Large intestine (tissue), 3 donors: ENCODE results near the gene CALN1. TPM values are rescaled to one million over a fixed set of nuclear protein-coding genes. Genes with fewer than 3 reads are reported as not detected.

Experiments used
- DNase-seq, 2 donors: peaks; one replicate each; pipeline versions ENCODE4 v3.0.0 to v3.0.0-alpha.2; 2013
- H3K27ac ChIP-seq: one replicate; pipeline ENCODE4 v1.5.1; 2013; ENCODE audit warnings: low read length
- H3K27me3 ChIP-seq: 2 replicates; pipeline ENCODE4 v1.6.1; 2013; ENCODE audit warnings: low read length; ENCODE audit not compliant: control insufficient read depth, insufficient read depth
- H3K36me3 ChIP-seq: 2 replicates; pipeline ENCODE4 v1.6.1; 2013; ENCODE audit warnings: low read length; ENCODE audit not compliant: control insufficient read depth, insufficient read depth
- H3K4me1 ChIP-seq: one replicate; pipeline ENCODE4 v1.6.1; 2013; ENCODE audit warnings: low read length; ENCODE audit not compliant: control insufficient read depth, insufficient read depth
- H3K4me3 ChIP-seq: one replicate; pipeline ENCODE4 v1.5.1; 2013; ENCODE audit warnings: low read length
- H3K9me3 ChIP-seq: one replicate; pipeline ENCODE4 v1.6.1; 2013; ENCODE audit warnings: mild to moderate bottlenecking, low read depth, low read length, moderate library complexity; ENCODE audit not compliant: control insufficient read depth
- WGBS: methylation state at CpG from one replicate; pipeline ENCODE4 v1.1.5; 2013; ENCODE audit warnings: low lambda C conversion rate; ENCODE audit not compliant: insufficient coverage; 5-methylcytosine and 5-hydroxymethylcytosine counted together
- polyA plus RNA-seq: library from polyadenylated mRNA; unstranded; fragments of 120-200 nt; gene quantifications from one replicate; pipeline ENCODE4 v1.2.1, GENCODE V29; 2013

CALN1 gene
- polyA plus RNA-seq, 1 donor: 0.09 TPM

DNA sequence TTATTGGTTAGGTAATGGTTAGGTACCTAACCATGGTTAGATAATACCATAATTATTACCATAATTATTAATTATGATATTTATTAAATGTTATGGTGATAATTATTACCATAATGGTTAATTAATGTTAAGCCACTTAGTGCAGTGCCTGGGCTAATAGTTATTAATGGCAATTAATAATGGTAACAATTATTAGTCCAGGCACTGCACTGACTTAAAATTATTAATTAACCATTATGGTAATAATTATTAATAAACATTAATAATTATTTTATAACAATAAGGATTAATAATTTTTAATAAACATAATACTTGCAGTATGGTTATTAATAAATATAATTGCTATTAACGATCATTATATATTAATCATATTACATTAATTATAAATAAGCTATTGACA, 604.0 kb downstream of the CALN1 start:
- WGBS: 43% methylated on average over 1 of the region's 1 CpG
- Histone ChIP-seq H3K36me3 (no peaks in the 10 kb centered on the region), H3K4me3 (no peak overlapping the region), H3K9me3 (peaks cover 6% of the 10 kb centered on the region), H3K27ac (no peak overlapping the region), H3K4me1 (no peaks in the 10 kb centered on the region), H3K27me3 (no peaks in the 10 kb centered on the region)
- DNase-seq: no peak

GRCh38 chr7:71804256-71804655, 607.9 kb downstream of the CALN1 start:
- DNase-seq: no peak
- no peaks in the 10 kb centered on the region for H3K4me1 ChIP-seq
- H3K36me3 ChIP-seq: no peaks in the 10 kb centered on the region
- H3K9me3 ChIP-seq: peaks cover 6% of the 10 kb centered on the region
- H3K27me3 ChIP-seq: no peaks in the 10 kb centered on the region
- H3K27ac ChIP-seq: no peak overlapping the region
- WGBS: no CpG with 5 or more reads among the region's 3 CpGs
- H3K4me3 ChIP-seq: no peak overlapping the region

DNA sequence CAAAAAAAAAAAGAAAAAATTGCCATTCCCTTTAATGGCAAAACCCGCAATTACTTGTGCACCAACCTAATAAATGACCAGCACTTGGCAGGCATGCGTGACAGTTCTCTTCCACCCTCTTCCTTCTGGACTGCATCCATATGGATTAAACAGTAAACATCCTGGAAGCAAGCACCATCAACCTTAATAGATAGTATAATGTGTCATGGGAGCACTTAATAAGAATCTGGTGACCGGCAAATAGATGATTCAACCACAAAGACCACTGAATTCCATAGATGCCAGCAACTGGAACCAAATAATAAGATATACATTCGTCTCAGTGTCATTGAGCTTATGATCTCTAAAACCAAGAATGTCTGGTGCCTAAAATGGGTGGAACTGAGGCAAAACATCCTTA, 610.2 kb downstream of the CALN1 start:
- H3K27ac ChIP-seq: no peak overlapping the region
- H3K9me3 ChIP-seq: peaks cover 5% of the 10 kb centered on the region
- no peaks in the 10 kb centered on the region for H3K36me3 ChIP-seq
- DNase-seq: no peak
- no CpG with 5 or more reads among the region's 4 CpGs for WGBS
- no peaks in the 10 kb centered on the region for H3K4me1 ChIP-seq
- H3K27me3 ChIP-seq: no peaks in the 10 kb centered on the region
- H3K4me3 ChIP-seq: no peak overlapping the region

DNA sequence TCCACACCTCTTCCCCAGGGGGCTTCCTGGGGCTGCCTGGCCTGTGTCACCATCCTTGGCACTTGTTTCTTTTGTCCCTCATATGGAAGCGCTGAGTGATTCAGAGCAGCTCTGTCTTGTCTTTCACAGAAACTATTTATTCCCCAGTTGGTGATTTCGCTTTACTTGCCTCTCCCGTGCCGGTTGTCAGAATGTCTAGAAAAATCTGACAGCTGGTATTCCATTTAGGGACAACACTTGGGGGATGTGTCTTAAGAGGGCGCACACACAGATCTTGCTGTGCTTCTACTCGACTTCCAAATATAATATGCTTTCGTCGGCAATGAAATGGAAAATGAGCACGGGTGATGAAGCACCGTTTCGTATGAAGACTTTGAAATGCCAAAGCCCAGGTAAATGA, 611.8 kb downstream of the CALN1 start:
- DNase-seq: no peak
- Histone ChIP-seq H3K9me3 (no peaks in the 10 kb centered on the region), H3K4me3 (no peak overlapping the region), H3K4me1 (no peaks in the 10 kb centered on the region), H3K36me3 (no peaks in the 10 kb centered on the region), H3K27ac (no peak overlapping the region), H3K27me3 (no peaks in the 10 kb centered on the region)
- 100% methylated on average over 3 of the region's 11 CpGs for WGBS

GRCh38 chr7:71795410-71795809, 616.7 kb downstream of the CALN1 start:
- Histone ChIP-seq H3K9me3 (no peaks in the 10 kb centered on the region), H3K4me1 (no peaks in the 10 kb centered on the region), H3K4me3 (no peak overlapping the region), H3K27ac (no peak overlapping the region), H3K36me3 (no peaks in the 10 kb centered on the region), H3K27me3 (no peaks in the 10 kb centered on the region)
- WGBS: no CpG with 5 or more reads among the region's 10 CpGs
- DNase-seq: no peak

DNA sequence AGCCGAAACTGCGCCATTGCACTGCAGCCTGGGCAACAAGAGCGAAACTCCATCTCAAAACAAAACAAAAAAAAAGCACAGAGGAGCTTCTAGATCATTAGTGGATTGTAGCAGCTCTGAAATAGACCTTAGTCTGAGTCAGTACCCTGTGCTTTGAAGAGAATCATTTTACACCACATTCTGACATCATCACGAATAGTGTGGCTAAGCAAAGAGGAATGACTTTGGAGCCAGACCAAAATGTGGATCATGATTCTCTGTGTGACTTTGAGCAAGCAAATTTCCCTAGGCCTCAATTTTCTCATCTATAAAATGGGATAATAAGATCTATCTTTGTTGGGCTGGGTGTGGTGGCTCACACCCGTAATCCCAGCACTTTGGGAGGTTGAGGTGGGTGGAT, 618.9 kb downstream of the CALN1 start:
- Histone ChIP-seq H3K9me3 (peaks cover 4% of the 10 kb centered on the region), H3K36me3 (no peaks in the 10 kb centered on the region), H3K4me3 (no peak overlapping the region), H3K27ac (no peak overlapping the region), H3K4me1 (no peaks in the 10 kb centered on the region), H3K27me3 (no peaks in the 10 kb centered on the region)
- no CpG with 5 or more reads among the region's 5 CpGs for WGBS
- no peak for DNase-seq

- H3K9me3 ChIP-seq: peaks cover 10% of the 10 kb centered on the region
- no peak for DNase-seq
- H3K4me1 ChIP-seq: no peaks in the 10 kb centered on the region
- no peaks in the 10 kb centered on the region for H3K36me3 ChIP-seq
- H3K27ac ChIP-seq: no peak overlapping the region
- H3K4me3 ChIP-seq: no peak overlapping the region
- H3K27me3 ChIP-seq: no peaks in the 10 kb centered on the region
- WGBS: 100% methylated on average over 5 of the region's 15 CpGs
Measured at GRCh38 chr7:71787513-71787912, 624.6 kb downstream of the CALN1 start.

DNA sequence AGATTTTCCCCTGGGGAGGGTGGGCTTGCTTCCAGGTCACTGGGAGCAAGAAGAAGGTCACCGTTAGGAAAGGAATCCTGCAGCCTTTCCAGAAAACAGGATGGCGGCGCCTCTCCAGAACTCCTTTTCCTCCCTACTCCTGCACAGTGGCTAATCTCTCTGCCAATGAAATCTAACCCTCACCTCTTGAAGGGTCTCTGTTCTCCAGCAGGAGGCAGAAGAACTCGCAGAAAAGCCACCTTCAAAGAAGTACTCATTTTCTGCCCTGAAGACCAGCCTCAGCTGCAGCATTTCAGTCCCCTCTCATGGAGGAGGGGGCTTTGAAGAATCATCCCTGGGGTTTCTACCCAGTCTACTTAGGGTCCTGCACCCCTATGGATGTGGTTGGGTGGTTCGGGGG, 626.9 kb downstream of the CALN1 start:
- H3K4me1 ChIP-seq: no peaks in the 10 kb centered on the region
- no peaks in the 10 kb centered on the region for H3K36me3 ChIP-seq
- 80% methylated on average over 1 of the region's 5 CpGs for WGBS
- no peak overlapping the region for H3K27ac ChIP-seq
- no peak overlapping the region for H3K4me3 ChIP-seq
- H3K27me3 ChIP-seq: no peaks in the 10 kb centered on the region
- DNase-seq: no peak
- peaks cover 10% of the 10 kb centered on the region for H3K9me3 ChIP-seq

DNA sequence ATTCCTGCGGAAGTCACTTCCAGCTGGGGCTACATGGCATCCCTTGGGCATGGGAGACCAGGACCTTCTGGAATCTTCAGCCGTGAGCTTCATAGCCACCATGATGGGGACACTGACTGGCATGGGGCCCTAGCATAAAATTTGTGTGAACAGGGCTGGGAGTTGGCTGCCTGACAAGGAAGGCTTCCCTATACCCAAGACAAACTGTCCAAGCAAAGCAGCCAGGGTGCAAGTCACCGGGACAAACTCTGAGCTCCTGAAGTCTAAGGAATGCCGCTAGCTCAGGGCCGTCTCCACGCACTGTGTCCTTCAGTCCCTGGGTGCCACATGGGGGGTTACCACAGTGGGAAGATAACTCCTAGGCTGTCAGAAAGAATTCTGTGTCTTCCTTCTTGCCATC, 627.4 kb downstream of the CALN1 start:
- H3K27me3 ChIP-seq: no peaks in the 10 kb centered on the region
- WGBS: no CpG with 5 or more reads among the region's 6 CpGs
- DNase-seq: no peak
- H3K4me1 ChIP-seq: no peaks in the 10 kb centered on the region
- no peak overlapping the region for H3K4me3 ChIP-seq
- H3K36me3 ChIP-seq: no peaks in the 10 kb centered on the region
- H3K27ac ChIP-seq: no peak overlapping the region
- peaks cover 10% of the 10 kb centered on the region for H3K9me3 ChIP-seq

DNA sequence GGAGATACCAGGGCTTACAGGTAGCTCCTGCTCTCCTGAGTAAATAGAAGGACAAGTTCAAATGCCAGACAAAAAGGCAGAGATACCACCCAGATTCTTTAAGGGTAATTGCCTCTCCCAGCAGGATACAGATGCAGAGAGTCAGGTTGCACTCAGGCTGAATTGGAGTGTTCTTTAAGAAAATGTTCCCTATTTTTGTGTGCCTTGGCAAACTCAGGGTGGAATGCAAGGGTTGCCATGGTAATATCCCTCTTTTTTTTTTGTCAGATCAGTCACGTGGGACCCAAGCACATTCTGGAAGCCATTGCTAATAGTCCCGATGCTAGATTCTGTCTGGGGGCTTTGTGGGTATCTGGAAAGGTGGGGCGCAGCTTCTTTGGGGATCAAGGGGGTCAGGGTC, 628.0 kb downstream of the CALN1 start:
- H3K4me1 ChIP-seq: no peaks in the 10 kb centered on the region
- H3K9me3 ChIP-seq: peaks cover 10% of the 10 kb centered on the region
- H3K36me3 ChIP-seq: no peaks in the 10 kb centered on the region
- H3K4me3 ChIP-seq: no peak overlapping the region
- H3K27me3 ChIP-seq: no peaks in the 10 kb centered on the region
- DNase-seq: no peak
- WGBS: no CpG with 5 or more reads among the region's 3 CpGs
- no peak overlapping the region for H3K27ac ChIP-seq

DNA sequence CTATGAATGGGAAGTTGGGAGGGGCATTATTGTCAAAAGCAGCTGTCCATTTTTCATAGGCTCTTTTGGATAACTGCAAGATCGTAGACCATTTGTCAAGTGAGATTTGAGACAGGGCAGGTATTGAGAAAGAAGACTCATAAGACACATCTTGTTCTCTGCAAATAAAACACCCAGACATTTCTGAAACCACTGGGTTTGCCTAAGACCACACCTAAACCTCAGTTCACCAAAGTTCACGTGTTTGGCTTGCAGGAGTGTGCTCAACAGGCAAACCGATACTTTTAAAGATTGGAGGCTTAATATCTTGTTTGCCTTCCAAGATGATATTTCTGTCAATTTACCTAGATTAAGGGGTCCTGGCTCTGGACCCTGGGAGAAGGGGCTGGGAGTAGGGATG, 628.4 kb downstream of the CALN1 start:
- Histone ChIP-seq H3K27ac (no peak overlapping the region), H3K27me3 (no peaks in the 10 kb centered on the region), H3K36me3 (no peaks in the 10 kb centered on the region), H3K4me1 (no peaks in the 10 kb centered on the region), H3K4me3 (no peak overlapping the region), H3K9me3 (peaks cover 10% of the 10 kb centered on the region)
- WGBS: no CpG with 5 or more reads among the region's 3 CpGs
- no peak for DNase-seq
